GM23338 (cell line): Measurements from ENCODE around the gene CCDC24. TPM values are rescaled to one million over a fixed set of nuclear protein-coding genes. Genes with fewer than 3 reads are reported as not detected.

Experiments
- ATAC-seq: fragments of 200-7000 bp; cut with Tn5 transposase; 3 replicates; pipeline ENCODE4 v1.9.1; 2020
- DNase-seq: peaks from one replicate; pipeline ENCODE4 v3.0.0-alpha.2; 2015; ENCODE audit warnings: low spot score
- H2AFZ ChIP-seq: fragments of 200-600 bp; sonication (generic); 2 replicates; pipeline ENCODE4 v1.8.0; 2016; ENCODE audit warnings: antibody characterized with exemption, mild to moderate bottlenecking, moderate library complexity
- H3F3A ChIP-seq: fragments of 200-600 bp; sonication (generic); replicated peaks from 2 replicates; pipeline ENCODE4 v1.8.0; 2017; ENCODE audit warnings: antibody characterized with exemption, mixed run types, low read depth
- H3K27ac ChIP-seq: fragments of 200-600 bp; sonication (generic); 2 replicates; pipeline ENCODE4 v1.6.1; 2016; ENCODE audit warnings: low read depth
- H3K27me3 ChIP-seq: fragments of 200-600 bp; sonication (generic); 2 replicates; pipeline ENCODE4 v1.8.0; 2016; ENCODE audit warnings: mild to moderate bottlenecking, mixed run types, moderate library complexity; ENCODE audit not compliant: insufficient read depth
- H3K36me3 ChIP-seq: fragments of 200-600 bp; sonication (generic); 2 replicates; pipeline ENCODE4 v1.8.0; 2016; ENCODE audit warnings: mild to moderate bottlenecking; ENCODE audit not compliant: insufficient read depth
- H3K4me1 ChIP-seq: fragments of 200-600 bp; sonication (generic); 2 replicates; pipeline ENCODE4 v1.8.0; 2016; ENCODE audit warnings: mild to moderate bottlenecking, moderate library complexity; ENCODE audit not compliant: insufficient read depth
- H3K4me2 ChIP-seq: fragments of 200-600 bp; sonication (generic); 2 replicates; pipeline ENCODE4 v1.7.1; 2017; ENCODE audit warnings: mixed run types
- H3K4me3 ChIP-seq: fragments of 200-600 bp; sonication (generic); 2 replicates; pipeline ENCODE4 v1.6.1; 2016; ENCODE audit warnings: mixed run types
- H3K79me2 ChIP-seq: fragments of 200-600 bp; sonication (generic); replicated peaks from 2 replicates; pipeline ENCODE4 v1.8.0; 2017; ENCODE audit warnings: mild to moderate bottlenecking; ENCODE audit not compliant: insufficient read depth
- H3K9me2 ChIP-seq: fragments of 200-600 bp; sonication (generic); 2 replicates; pipeline ENCODE4 v1.8.0; 2017; ENCODE audit not compliant: insufficient read depth
- H4K20me1 ChIP-seq: fragments of 200-600 bp; sonication (generic); replicated peaks from 2 replicates; pipeline ENCODE4 v1.8.0; 2017; ENCODE audit warnings: mild to moderate bottlenecking; ENCODE audit not compliant: insufficient read depth
- H3K27ac Mint-ChIP-seq: 2 replicates; pipeline ENCODE4 v1.8.0; 2020; ENCODE audit warnings: inconsistent platforms, mild to moderate bottlenecking, moderate library complexity, mixed read lengths
- H3K27me3 Mint-ChIP-seq: 3 replicates; pipeline ENCODE4 v1.8.0; 2022; ENCODE audit warnings: low read depth, mild to moderate bottlenecking, moderate library complexity, mixed read lengths, inconsistent platforms; ENCODE audit not compliant: insufficient read depth, poor library complexity
- H3K36me3 Mint-ChIP-seq: 3 replicates; pipeline ENCODE4 v1.8.0; 2021; ENCODE audit warnings: low read depth, mild to moderate bottlenecking, inconsistent platforms, moderate library complexity, mixed read lengths
- H3K4me1 Mint-ChIP-seq: 3 replicates; pipeline ENCODE4 v1.8.0; 2020; ENCODE audit warnings: mild to moderate bottlenecking, inconsistent platforms, mixed read lengths
- H3K4me3 Mint-ChIP-seq: 3 replicates; pipeline ENCODE4 v1.8.0; 2021; ENCODE audit warnings: moderate library complexity, mild to moderate bottlenecking, inconsistent platforms, mixed read lengths
- H3K9me3 Mint-ChIP-seq: 3 replicates; pipeline ENCODE4 v1.8.0; 2020; ENCODE audit warnings: moderate library complexity, mild to moderate bottlenecking, inconsistent platforms, mixed read lengths
- CREB1 ChIP-seq: fragments of 250-450 bp; sonication (Bioruptor Pico); IDR thresholded peaks from 2 replicates; pipeline ENCODE4 v1.5.0; 2020; ENCODE audit warnings: low read depth, mild to moderate bottlenecking, moderate library complexity
- EZH2phosphoT487 ChIP-seq: fragments of 200-600 bp; sonication (generic); IDR thresholded peaks from one replicate; pipeline ENCODE4 v1.8.1; 2018; ENCODE audit warnings: antibody characterized with exemption; ENCODE audit not compliant: unreplicated experiment
- JUNB ChIP-seq: IDR thresholded peaks from one replicate; pipeline ENCODE4 v1.6.1; 2016; ENCODE audit warnings: antibody characterized with exemption; ENCODE audit not compliant: unreplicated experiment
- NANOG ChIP-seq: IDR thresholded peaks from 2 replicates; pipeline ENCODE4 v1.6.1; 2016; ENCODE audit warnings: antibody characterized with exemption, borderline replicate concordance
- POLR2AphosphoS5 ChIP-seq: IDR thresholded peaks from 2 replicates; pipeline ENCODE4 v1.6.1; 2016; ENCODE audit warnings: antibody characterized with exemption, low read depth
- ZNF114 ChIP-seq: fragments of 250-450 bp; sonication (Bioruptor Pico); IDR thresholded peaks from 2 replicates; pipeline ENCODE4 v1.5.0; 2020; ENCODE audit warnings: mild to moderate bottlenecking, moderate library complexity
- ZNF331 ChIP-seq: fragments of 250-450 bp; sonication (Bioruptor Pico); IDR thresholded peaks from 2 replicates; pipeline ENCODE4 v1.5.0; 2020; ENCODE audit warnings: low read depth, mild to moderate bottlenecking, moderate library complexity
- polyA plus RNA-seq: library from polyadenylated mRNA; unstranded; fragments of >200 nt; fragmentation: Nextera tagmentation; extraction: Ambion mirVana; gene quantifications from 2 replicates; pipeline ENCODE4 v1.2.1, GENCODE V29; 2016
- total RNA-seq: library from RNA; depleted of rRNA; stranded (reverse); fragments of >200 nt; shearing (Covaris generic); gene quantifications from 2 replicates; pipeline ENCODE4 v1.2.3, GENCODE V29; 2014
- TF ChIP-seq, protein P1 (sequence below): IDR thresholded peaks from 2 replicates; pipeline ENCODE4 v1.6.1; 2016; ENCODE audit warnings: antibody characterized with exemption
- TF ChIP-seq, protein P2 (sequence below): IDR thresholded peaks from one replicate; pipeline ENCODE4 v1.6.1; 2018; ENCODE audit warnings: antibody characterized with exemption; ENCODE audit not compliant: unreplicated experiment
- TF ChIP-seq, protein P3 (sequence below), 2 experiments: fragments of 200-600 bp in 1 of 2; sonication (generic) in 1 of 2; conservative IDR thresholded peaks; 2 replicates each; pipeline versions ENCODE4 v1.5.1 to v1.6.1; 2016 to 2017; ENCODE audit warnings: antibody characterized with exemption in 2 of 2, low read depth in 2 of 2, mild to moderate bottlenecking in 2 of 2, moderate library complexity in 1 of 2

The CCDC24 gene
- total and polyA plus RNA-seq, 2 experiments from 2014 or later = 8.3 to 17.2 TPM

DNA sequence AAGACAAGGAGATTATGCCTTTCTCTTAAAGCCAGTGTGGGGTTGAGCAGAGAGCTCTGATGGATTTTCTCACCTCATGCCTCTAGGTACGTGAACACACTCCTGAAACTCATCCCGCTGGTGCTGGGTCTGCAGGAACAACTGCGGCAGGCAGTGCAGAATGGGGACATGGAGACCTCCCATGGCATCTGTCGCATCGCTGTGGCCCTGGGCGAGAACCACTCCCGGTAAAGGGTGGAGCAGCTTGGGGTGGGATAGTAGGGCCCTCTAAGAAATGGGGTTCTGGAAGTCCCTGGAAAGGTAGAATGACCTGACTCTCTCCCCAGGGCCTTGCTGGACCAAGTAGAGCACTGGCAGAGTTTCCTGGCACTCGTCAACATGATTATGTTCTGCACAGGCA lies 35.2 kb upstream of the CCDC24 start:
- H3K27ac ChIP-seq = no peak overlapping the region
- Mint-ChIP-seq H3K27ac (no peak overlapping the region), H3K9me3 (no peaks in the 10 kb centered on the region), H3K27me3 (peaks cover 13% of the 10 kb centered on the region), H3K4me1 (peaks cover 10% of the 10 kb centered on the region), H3K36me3 (no peaks in the 10 kb centered on the region; the same call in 2 of the 3 replicates), H3K4me3 (no peak overlapping the region)
- TF ChIP-seq ZNF114 (CRISPR knock-in tag) = no peak
- TF ChIP-seq, protein P1, sequence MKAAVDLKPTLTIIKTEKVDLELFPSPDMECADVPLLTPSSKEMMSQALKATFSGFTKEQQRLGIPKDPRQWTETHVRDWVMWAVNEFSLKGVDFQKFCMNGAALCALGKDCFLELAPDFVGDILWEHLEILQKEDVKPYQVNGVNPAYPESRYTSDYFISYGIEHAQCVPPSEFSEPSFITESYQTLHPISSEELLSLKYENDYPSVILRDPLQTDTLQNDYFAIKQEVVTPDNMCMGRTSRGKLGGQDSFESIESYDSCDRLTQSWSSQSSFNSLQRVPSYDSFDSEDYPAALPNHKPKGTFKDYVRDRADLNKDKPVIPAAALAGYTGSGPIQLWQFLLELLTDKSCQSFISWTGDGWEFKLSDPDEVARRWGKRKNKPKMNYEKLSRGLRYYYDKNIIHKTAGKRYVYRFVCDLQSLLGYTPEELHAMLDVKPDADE = no peak
- TF ChIP-seq, protein P2, sequence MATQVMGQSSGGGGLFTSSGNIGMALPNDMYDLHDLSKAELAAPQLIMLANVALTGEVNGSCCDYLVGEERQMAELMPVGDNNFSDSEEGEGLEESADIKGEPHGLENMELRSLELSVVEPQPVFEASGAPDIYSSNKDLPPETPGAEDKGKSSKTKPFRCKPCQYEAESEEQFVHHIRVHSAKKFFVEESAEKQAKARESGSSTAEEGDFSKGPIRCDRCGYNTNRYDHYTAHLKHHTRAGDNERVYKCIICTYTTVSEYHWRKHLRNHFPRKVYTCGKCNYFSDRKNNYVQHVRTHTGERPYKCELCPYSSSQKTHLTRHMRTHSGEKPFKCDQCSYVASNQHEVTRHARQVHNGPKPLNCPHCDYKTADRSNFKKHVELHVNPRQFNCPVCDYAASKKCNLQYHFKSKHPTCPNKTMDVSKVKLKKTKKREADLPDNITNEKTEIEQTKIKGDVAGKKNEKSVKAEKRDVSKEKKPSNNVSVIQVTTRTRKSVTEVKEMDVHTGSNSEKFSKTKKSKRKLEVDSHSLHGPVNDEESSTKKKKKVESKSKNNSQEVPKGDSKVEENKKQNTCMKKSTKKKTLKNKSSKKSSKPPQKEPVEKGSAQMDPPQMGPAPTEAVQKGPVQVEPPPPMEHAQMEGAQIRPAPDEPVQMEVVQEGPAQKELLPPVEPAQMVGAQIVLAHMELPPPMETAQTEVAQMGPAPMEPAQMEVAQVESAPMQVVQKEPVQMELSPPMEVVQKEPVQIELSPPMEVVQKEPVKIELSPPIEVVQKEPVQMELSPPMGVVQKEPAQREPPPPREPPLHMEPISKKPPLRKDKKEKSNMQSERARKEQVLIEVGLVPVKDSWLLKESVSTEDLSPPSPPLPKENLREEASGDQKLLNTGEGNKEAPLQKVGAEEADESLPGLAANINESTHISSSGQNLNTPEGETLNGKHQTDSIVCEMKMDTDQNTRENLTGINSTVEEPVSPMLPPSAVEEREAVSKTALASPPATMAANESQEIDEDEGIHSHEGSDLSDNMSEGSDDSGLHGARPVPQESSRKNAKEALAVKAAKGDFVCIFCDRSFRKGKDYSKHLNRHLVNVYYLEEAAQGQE = no peak
- TF ChIP-seq, protein P3, sequence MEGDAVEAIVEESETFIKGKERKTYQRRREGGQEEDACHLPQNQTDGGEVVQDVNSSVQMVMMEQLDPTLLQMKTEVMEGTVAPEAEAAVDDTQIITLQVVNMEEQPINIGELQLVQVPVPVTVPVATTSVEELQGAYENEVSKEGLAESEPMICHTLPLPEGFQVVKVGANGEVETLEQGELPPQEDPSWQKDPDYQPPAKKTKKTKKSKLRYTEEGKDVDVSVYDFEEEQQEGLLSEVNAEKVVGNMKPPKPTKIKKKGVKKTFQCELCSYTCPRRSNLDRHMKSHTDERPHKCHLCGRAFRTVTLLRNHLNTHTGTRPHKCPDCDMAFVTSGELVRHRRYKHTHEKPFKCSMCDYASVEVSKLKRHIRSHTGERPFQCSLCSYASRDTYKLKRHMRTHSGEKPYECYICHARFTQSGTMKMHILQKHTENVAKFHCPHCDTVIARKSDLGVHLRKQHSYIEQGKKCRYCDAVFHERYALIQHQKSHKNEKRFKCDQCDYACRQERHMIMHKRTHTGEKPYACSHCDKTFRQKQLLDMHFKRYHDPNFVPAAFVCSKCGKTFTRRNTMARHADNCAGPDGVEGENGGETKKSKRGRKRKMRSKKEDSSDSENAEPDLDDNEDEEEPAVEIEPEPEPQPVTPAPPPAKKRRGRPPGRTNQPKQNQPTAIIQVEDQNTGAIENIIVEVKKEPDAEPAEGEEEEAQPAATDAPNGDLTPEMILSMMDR (conservative IDR thresholded peaks at IDR 0.05; ENCODE audit: low read depth in 2 of 2) = no peak
- TF ChIP-seq NANOG = no peak
- no peak for TF ChIP-seq JUNB
- TF ChIP-seq CREB1 (CRISPR knock-in tag) = no peak
- TF ChIP-seq EZH2phosphoT487 = no peak
- no peak for TF ChIP-seq POLR2AphosphoS5
- no peak for TF ChIP-seq ZNF331 (CRISPR knock-in tag)
- no peaks in the 10 kb centered on the region for H3K36me3 ChIP-seq
- DNase-seq (no peak), ATAC-seq (no peak)
- no peaks in the 10 kb centered on the region for H3K9me2 ChIP-seq
- H4K20me1 ChIP-seq = no peaks in the 10 kb centered on the region
- H3K4me1 ChIP-seq = peaks cover 3% of the 10 kb centered on the region; the same call in 1 of the 2 replicates
- no peak overlapping the region for H3K4me3 ChIP-seq
- no peaks in the 10 kb centered on the region for H3F3A ChIP-seq
- H3K4me2 ChIP-seq = no peak overlapping the region
- H3K27me3 ChIP-seq = no peaks in the 10 kb centered on the region
- H2AFZ ChIP-seq = no peak overlapping the region
- H3K79me2 ChIP-seq = 0 out of 2 replicates have a peak, but pooled peaks cover 4% of the 10 kb centered on the region
